ENCODE data around the gene PATL1.

PATL1 gene

GRCh38 chr11:59615637-59616395 is 53.0 kb downstream of the PATL1 start, which contains the start of gene OSBP:
Gene OSBP, minus strand, starts transcription at chr11:59615774. Its CDS starts 110 bp downstream, at chr11:59615664.
- peak; percentile 96 to 98 for DNase-seq (ENCODE audit: low read depth in 2 of 2)

GRCh38 chr11:59615120-59615636 is 53.7 kb downstream of the PATL1 start:
- DNase-seq (ENCODE audit: low read depth in 2 of 2) = peak; percentile 25 to 46

- no peak for DNase-seq (ENCODE audit: low read depth in 2 of 2)
These were observed 54.3 kb downstream of the PATL1 start for GRCh38 chr11:59614277-59615119.

DNA sequence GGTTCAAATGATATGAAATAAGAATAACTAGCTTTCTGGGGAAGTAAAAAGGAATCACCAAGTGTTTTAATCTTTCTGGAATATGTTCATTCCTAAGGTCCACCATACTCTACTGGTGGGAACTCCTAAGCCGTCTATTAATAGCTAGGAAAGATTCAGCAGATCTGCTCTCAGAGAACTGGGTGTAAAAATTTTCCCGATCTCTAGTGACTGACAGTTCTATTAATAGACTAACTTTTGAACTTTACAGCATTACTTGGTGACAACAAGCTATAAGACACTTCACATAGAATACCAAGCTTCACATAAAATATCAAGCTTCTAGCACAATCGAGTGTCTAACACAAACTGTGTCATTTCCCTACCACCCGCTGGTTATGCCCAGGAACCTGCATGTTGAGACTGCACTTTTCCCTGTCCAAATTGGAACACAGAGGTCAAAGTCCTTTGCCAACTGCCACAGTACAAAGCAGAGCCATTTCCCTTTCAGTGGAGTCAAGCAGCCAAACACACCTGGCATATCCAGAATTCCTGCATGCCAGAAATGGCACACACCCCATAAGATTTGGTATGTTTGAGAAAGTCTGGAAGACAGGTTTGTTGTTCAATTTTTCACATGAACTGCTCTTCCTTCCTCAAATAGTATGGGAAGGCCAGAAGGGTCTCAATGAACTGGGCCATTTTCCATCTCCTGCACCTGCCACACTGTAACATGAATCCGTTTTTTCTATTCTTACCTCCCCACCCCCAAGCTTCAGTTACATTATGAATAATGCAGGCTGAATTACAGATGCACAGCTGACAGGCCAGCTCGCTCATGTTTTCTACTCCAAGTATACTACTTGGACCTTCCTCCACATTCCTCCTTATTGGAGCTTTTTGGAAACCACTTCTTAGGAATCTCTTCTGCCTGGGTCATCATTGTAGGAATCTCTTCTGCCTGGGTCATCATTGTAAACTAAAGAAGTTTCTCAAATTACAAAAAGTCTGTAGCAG is 57.0 kb downstream of the PATL1 start:
- no peak for DNase-seq (ENCODE audit: low read depth in 2 of 2)

DNA sequence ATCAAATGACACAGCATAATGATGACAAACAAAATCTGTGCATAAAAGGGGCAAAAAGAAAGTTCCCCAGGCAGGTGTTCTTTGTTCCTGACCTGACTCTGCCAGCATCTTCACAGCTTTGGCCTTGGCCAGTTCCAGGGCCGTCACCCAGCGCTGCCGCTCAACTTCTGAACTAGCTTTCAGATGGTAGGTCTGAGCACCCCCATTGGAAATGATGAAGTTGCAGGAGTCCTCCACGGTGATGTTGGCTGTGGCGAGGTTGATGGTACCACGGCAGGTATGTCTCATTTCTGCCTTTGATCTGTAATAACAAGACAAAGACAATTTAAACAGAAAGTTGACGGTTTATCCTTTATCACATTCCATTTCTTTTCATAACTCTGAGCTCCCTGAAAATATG is 58.5 kb downstream of the PATL1 start:
- no peak for DNase-seq (ENCODE audit: low read depth in 2 of 2)

GRCh38 chr11:59607703-59608454 is 61.0 kb downstream of the PATL1 start:
- DNase-seq (ENCODE audit: low read depth in 2 of 2) = no peak

GRCh38 chr11:59602432-59602831 is 66.4 kb downstream of the PATL1 start:
- DNase-seq (ENCODE audit: low read depth in 2 of 2) = no peak

DNA sequence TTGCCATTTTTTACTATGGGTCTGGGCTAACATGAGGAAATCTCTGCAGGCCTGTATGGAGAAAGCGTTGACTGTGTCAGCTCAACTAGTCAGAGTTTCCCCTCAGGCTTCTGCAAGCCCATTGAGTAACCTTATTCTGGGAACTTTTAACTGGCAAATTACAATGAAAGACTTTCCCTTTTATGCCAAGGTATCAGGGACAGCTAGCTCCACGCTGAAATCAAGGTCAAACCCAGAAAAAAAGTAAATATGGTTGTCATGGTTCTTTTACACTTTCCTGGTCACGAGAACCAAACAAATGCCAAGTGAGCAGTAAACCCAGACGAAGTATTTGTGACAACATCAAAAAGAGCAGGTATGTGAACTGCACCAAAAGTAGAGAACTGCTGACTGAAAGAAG is 67.0 kb downstream of the PATL1 start:
- DNase-seq (ENCODE audit: low read depth in 2 of 2) = no peak

DNA sequence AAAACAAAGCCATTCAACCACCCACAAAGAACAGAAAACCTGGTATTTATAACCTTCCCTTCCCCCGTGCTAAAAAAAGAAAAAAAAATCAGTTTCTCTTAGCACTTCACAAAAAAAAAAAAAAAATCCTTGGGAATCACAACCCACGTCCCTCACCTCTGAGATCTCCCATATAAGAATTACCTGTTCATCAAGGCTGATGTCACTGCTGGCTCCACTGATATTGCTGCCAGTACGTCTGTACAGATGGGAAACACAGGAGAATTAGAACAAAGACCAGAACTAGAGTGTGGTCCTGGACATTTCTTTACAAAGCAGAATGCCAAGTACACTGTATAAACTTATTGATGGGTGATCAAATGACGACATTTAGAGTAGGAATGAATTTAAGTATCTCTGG is 68.2 kb downstream of the PATL1 start:
- no peak for DNase-seq (ENCODE audit: low read depth in 2 of 2)

GRCh38 chr11:59600234-59600633 is 68.6 kb downstream of the PATL1 start:
- DNase-seq (ENCODE audit: low read depth in 2 of 2) = no peak

GRCh38 chr11:59598961-59599360 is 69.9 kb downstream of the PATL1 start:
- DNase-seq (ENCODE audit: low read depth in 2 of 2) = no peak

Data from stimulated activated CD8-positive, alpha-beta memory T cell treated with anti-CD3 and anti-CD28 coated beads, Interleukin-7, amount 100 ng/mL, for 4 hours (primary cell).